GM21825 (cell line): ENCODE measurements around the gene CSH1.
A peak's percentile ranks its signal among the peaks of the same experiment; 100 is the strongest.
"Not testable (repeated sequence)": the region's sequence is repeated elsewhere in the genome, so short reads cannot be mapped to it uniquely, and the experiment has no call there.

Source experiments
- ATAC-seq: cut with Tn5 transposase; IDR thresholded peaks from one replicate; pipeline ENCODE4 v1.9.1; 2021; ENCODE audit warnings: mild to moderate bottlenecking, moderate library complexity; ENCODE audit not compliant: unreplicated experiment

The CSH1 gene

GRCh38 chr17:63870292-63870665 is 26.1 kb downstream of the CSH1 start:
- ATAC-seq, result not testable (repeated sequence)

GRCh38 chr17:63869491-63870291 is 26.7 kb downstream of the CSH1 start:
- ATAC-seq, result not testable (repeated sequence)

- not testable (repeated sequence) for ATAC-seq
Measured at GRCh38 chr17:63866625-63867024, 29.7 kb downstream of the CSH1 start.

- ATAC-seq, result no peak
Measured at GRCh38 chr17:63859257-63859656, 37.1 kb downstream of the CSH1 start.

- not testable (repeated sequence) for ATAC-seq
Measured at GRCh38 chr17:63856425-63856824, 39.9 kb downstream of the CSH1 start.

GRCh38 chr17:63855185-63855584 is 41.2 kb downstream of the CSH1 start:
- ATAC-seq, result no peak

GRCh38 chr17:63854709-63855108 is 41.7 kb downstream of the CSH1 start:
- no peak for ATAC-seq

GRCh38 chr17:63853260-63853659 is 43.1 kb downstream of the CSH1 start:
- no peak for ATAC-seq

- ATAC-seq, result no peak
Measured at GRCh38 chr17:63850401-63850800, 46.0 kb downstream of the CSH1 start.

- peak; percentile 81 for ATAC-seq
Measured at GRCh38 chr17:63848834-63849689, 47.3 kb downstream of the CSH1 start.

- ATAC-seq, result no peak
Measured at GRCh38 chr17:63847525-63848249, 48.7 kb downstream of the CSH1 start.

GRCh38 chr17:63845509-63845908 is 50.9 kb downstream of the CSH1 start:
- no peak for ATAC-seq
